Neutrophil (primary cell): ENCODE results near the gene GABBR1.

ENCODE experiments used
- H3K27ac ChIP-seq: fragments of 200-600 bp; sonication (generic); 2 replicates; pipeline ENCODE4 v1.5.1; 2016; ENCODE audit warnings: mild to moderate bottlenecking, moderate library complexity
- H3K27me3 ChIP-seq: fragments of 200-600 bp; sonication (generic); 2 replicates; pipeline ENCODE4 v1.6.0; 2016; ENCODE audit warnings: mild to moderate bottlenecking
- H3K36me3 ChIP-seq: fragments of 200-600 bp; sonication (generic); 2 replicates; pipeline ENCODE4 v1.5.1; 2017
- H3K4me1 ChIP-seq, 2 experiments: fragments of 200-600 bp in 1 of 2; sonication (generic) in 1 of 2; 1 replicate in 1 of 2; 2 replicates in 1 of 2; pipeline versions ENCODE4 v1.5.1 to v1.6.1; 2013 to 2016; ENCODE audit warnings: low read depth in 1 of 2, low read length in 1 of 2, mild to moderate bottlenecking in 1 of 2, moderate library complexity in 1 of 2; ENCODE audit not compliant: control insufficient read depth in 1 of 2, insufficient read depth in 1 of 2
- H3K4me3 ChIP-seq, 2 experiments: fragments of 200-600 bp in 1 of 2; sonication (generic) in 1 of 2; 1 replicate in 1 of 2; 2 replicates in 1 of 2; pipeline ENCODE4 v1.5.1; 2013 to 2016; ENCODE audit warnings: low read depth in 1 of 2, low read length in 1 of 2, mild to moderate bottlenecking in 1 of 2, moderate library complexity in 1 of 2
- H3K9me3 ChIP-seq: fragments of 200-600 bp; sonication (generic); 2 replicates; pipeline ENCODE4 v1.5.1; 2016
- CTCF ChIP-seq: fragments of 200-600 bp; sonication (generic); IDR thresholded peaks from 2 replicates; pipeline ENCODE4 v1.5.1; 2016; ENCODE audit warnings: antibody characterized with exemption

Gene GABBR1

GRCh38 chr6:29661071-29661470 is 28.1 kb upstream of the GABBR1 start:
- Histone ChIP-seq H3K36me3 (no peaks in the 10 kb centered on the region), H3K27me3 (peaks cover 86% of the 10 kb centered on the region), H3K4me3 (no peak overlapping the region), H3K9me3 (no peaks in the 10 kb centered on the region), H3K4me1 (no peaks in the 10 kb centered on the region), H3K27ac (no peak overlapping the region)
- no peak for TF ChIP-seq CTCF

GRCh38 chr6:29656798-29657197 is 23.8 kb upstream of the GABBR1 start, which contains the start of gene MOG:
Gene MOG (plus strand): TSS chr6:29657092. CDS start chr6:29657210, 118 bp downstream.
- H3K27ac ChIP-seq: no peak within 1 kb of the TSS
- peaks cover 0 to 5% of the 10 kb centered on the region in 2 experiments for H3K4me1 ChIP-seq
- no peaks in the 10 kb centered on the region for H3K9me3 ChIP-seq
- TF ChIP-seq CTCF: no peak
- peaks cover 73% of the 10 kb centered on the region for H3K27me3 ChIP-seq
- no peaks in the 10 kb centered on the region for H3K36me3 ChIP-seq
- H3K4me3 ChIP-seq: no peak within 1 kb of the TSS

GRCh38 chr6:29656157-29656556 is 23.2 kb upstream of the GABBR1 start:
- H3K27ac ChIP-seq: no peak overlapping the region
- no peaks in the 10 kb centered on the region for H3K9me3 ChIP-seq
- H3K27me3 ChIP-seq: peaks cover 67% of the 10 kb centered on the region
- peaks cover 0 to 5% of the 10 kb centered on the region in 2 experiments for H3K4me1 ChIP-seq
- no peaks in the 10 kb centered on the region for H3K36me3 ChIP-seq
- H3K4me3 ChIP-seq: no peak overlapping the region
- no peak for TF ChIP-seq CTCF

- Histone ChIP-seq H3K27ac (no peak overlapping the region), H3K27me3 (peaks cover 62% of the 10 kb centered on the region), H3K4me3 (no peak overlapping the region), H3K4me1 (peaks cover 0 to 5% of the 10 kb centered on the region in 2 experiments), H3K36me3 (no peaks in the 10 kb centered on the region), H3K9me3 (no peaks in the 10 kb centered on the region)
- TF ChIP-seq CTCF: no peak
These were observed 22.7 kb upstream of the GABBR1 start for GRCh38 chr6:29655658-29656057.

GRCh38 chr6:29653452-29654038 is 20.6 kb upstream of the GABBR1 start:
- H3K27ac ChIP-seq: no peak overlapping the region
- no peak overlapping the region for H3K4me3 ChIP-seq
- H3K9me3 ChIP-seq: no peaks in the 10 kb centered on the region
- H3K36me3 ChIP-seq: no peaks in the 10 kb centered on the region
- TF ChIP-seq CTCF: peak; percentile 58
- peaks cover 17 to 23% of the 10 kb centered on the region in 2 experiments for H3K4me1 ChIP-seq
- H3K27me3 ChIP-seq: peaks cover 44% of the 10 kb centered on the region
